GM12891 (cell line): Measurements from ENCODE around the gene CALM3.

Source experiments
- DNase-seq: peaks from one replicate; pipeline ENCODE4 v3.0.0; 2011; ENCODE audit warnings: low spot score; ENCODE audit not compliant: insufficient read length
- FAIRE-seq: peaks from 2 replicates; lab custom pipeline; 2011; peaks lifted over from hg19 to GRCh38; lab: Jason Lieb, UNC
- PAX5 ChIP-seq: IDR thresholded peaks from 2 replicates; pipeline ENCODE4 v1.6.1; 2011; ENCODE audit warnings: low read length, moderate library complexity, mild to moderate bottlenecking; ENCODE audit not compliant: insufficient read depth, severe bottlenecking
- POLR2A ChIP-seq: IDR thresholded peaks from 2 replicates; pipeline ENCODE4 v1.6.1; 2011; ENCODE audit warnings: low read depth, low read length, control low read depth
- POLR2AphosphoS5 ChIP-seq: IDR thresholded peaks from 2 replicates; pipeline ENCODE4 v1.6.1; 2011; ENCODE audit warnings: low read depth, low read length, control low read depth
- POU2F2 ChIP-seq: IDR thresholded peaks from 2 replicates; pipeline ENCODE4 v1.6.1; 2011; ENCODE audit warnings: low read depth, mild to moderate bottlenecking, control low read depth, low read length, moderate library complexity
- SPI1 ChIP-seq: IDR thresholded peaks from 2 replicates; pipeline ENCODE4 v1.6.1; 2011; ENCODE audit warnings: low read depth, low read length, control low read depth
- TAF1 ChIP-seq: IDR thresholded peaks from 2 replicates; pipeline ENCODE4 v1.6.1; 2011; ENCODE audit warnings: low read depth, low read length, control low read depth

Gene CALM3

DNA sequence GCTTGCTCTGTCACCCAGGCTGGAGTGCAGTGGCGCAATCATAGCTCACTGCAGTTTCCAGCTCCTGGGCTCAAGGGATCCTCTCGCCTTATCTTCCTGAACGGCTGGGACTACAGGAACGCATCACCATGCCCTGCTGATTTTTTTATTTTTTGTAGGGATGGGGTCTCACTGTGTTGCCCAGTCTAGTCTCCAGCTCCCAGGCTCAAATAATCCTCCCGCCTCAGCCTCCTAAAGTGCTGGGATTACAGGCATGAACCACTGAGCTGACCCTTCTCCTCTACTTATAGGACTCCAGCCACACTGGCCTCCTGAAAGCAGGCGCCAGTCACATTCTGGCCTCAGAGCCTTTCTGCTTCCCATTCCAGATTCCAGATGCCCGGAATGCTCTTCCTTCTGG lies 49.3 kb downstream of the CALM3 start:
- no peak for DNase-seq
- TF ChIP-seq POU2F2, result no peak
- no peak for TF ChIP-seq SPI1
- TF ChIP-seq TAF1, result no peak
- TF ChIP-seq PAX5, result no peak
- TF ChIP-seq POLR2A, result no peak
- TF ChIP-seq POLR2AphosphoS5, result no peak
- no peak for FAIRE-seq

DNA sequence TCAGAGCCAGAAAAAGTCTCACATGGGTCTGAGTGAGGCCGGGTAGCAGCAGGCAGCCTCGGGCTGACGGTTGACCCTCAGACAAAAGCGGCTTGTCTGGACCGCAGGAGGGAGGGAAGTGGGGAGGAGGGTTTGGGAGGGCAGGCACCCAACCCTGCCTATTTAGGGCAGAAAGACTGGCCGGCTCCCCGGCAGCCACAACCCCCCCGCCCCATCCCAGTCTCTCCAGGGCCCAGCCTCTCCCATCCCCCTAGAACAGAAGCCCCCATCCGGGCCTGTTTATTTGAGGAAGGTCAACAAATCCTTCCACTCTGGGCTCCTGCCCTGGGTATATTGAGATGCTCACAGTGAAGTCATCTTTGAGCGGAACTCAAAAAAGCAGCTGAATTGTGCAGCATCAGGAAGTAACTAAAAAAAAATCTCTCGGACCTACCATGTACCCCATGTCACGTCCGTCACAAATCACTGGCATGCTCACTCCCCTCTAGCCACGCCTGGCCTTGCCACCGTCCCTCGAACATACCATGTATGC lies 53.6 kb downstream of the CALM3 start:
- TF ChIP-seq POU2F2 (no peak), POLR2A (no peak), POLR2AphosphoS5 (no peak), SPI1 (no peak), PAX5 (no peak), TAF1 (no peak)
- FAIRE-seq (no peak), DNase-seq (no peak)

DNA sequence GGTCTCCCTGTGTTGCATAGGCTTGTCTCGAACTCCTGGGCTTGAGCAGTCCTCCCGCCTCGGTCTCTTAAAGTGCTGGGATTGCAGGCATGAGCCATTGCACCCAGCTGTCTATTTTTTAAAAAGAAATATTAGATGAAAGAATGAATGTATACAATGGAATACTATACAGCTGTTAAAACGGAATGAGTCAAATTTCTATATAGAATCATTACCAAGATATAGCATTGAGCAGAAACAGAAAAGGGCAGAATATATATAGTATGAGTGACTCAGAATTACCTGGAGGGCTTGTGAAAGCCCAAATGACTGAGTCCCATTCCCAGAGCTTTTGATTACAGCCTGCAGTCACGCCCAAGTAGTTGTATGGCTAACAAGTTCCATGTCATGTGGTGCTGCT lies 55.4 kb downstream of the CALM3 start:
- DNase-seq, result no peak
- FAIRE-seq, result no peak
- TF ChIP-seq POLR2AphosphoS5, result no peak
- no peak for TF ChIP-seq PAX5
- TF ChIP-seq SPI1, result no peak
- no peak for TF ChIP-seq TAF1
- no peak for TF ChIP-seq POU2F2
- TF ChIP-seq POLR2A, result no peak

DNA sequence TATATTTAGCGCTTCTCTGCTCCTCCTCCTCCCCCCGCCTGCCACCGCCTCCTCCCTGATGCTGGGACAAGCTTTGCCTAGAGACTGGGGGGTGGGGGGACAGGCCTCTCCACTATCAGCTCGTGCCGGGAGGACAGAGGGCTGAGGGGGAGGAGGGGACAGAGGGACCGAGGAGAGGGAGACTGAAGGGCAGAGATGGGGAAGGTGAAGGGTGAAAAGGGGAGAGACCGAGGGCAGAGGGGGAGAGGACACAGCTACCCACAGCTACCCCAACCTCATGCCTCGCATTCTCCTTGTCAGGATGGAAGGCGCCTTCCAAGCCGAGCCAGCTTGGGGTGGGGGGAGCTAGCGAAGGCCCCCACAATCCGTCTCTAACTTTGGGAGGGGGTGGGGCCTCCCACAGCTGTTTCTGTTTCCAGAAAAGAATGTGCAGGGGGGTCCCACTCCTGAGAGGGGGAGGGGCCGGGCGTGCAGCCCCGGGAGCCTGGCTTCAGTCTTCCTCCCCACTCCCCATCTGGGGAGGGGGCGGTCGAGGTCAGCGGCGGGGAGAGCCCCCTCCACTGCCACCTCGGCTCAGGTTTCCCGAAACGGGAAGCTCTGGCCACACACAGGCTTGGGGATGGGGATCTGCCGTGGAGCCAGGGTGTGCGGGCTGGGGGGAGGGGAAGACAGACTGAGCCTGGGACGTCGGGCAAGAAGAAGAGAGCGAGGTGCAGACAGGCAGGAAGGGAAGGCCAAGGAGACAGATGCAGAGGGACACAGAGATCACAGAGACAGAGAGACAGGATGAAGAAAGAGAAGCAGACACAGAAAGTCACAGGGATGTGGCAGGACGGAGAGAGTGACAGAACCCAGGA lies 58.2 kb downstream of the CALM3 start:
- TF ChIP-seq SPI1, result no peak
- no peak for TF ChIP-seq PAX5
- TF ChIP-seq TAF1, result no peak
- no peak for TF ChIP-seq POLR2A
- DNase-seq (no peak), FAIRE-seq (no peak)

GRCh38 chr19:46660008-46660517 lies 58.9 kb downstream of the CALM3 start:
- FAIRE-seq (no peak), DNase-seq (no peak)
- TF ChIP-seq TAF1 (no peak), PAX5 (no peak), POLR2AphosphoS5 (no peak), SPI1 (no peak), POU2F2 (no peak), POLR2A (no peak)
